Breast epithelium (tissue), 4 donors: Measurements from ENCODE around the gene THOC6. TPM values are rescaled to one million over a fixed set of nuclear protein-coding genes. Genes with fewer than 3 reads are reported as not detected.
A peak's percentile ranks its signal among the peaks of the same experiment; 100 is the strongest.

ENCODE experiments used
- DNase-seq, 2 donors: peaks; one replicate each; pipeline ENCODE4 v3.0.0-alpha.2; 2019; ENCODE audit warnings: low spot score in 2 of 2
- H3K27ac ChIP-seq, 2 donors: fragments of 200-600 bp; sonication (generic) in 1 of 2; one replicate each; pipeline ENCODE4 v1.5.1; 2016 to 2019; ENCODE audit warnings: mild to moderate bottlenecking in 1 of 2
- H3K27me3 ChIP-seq, 2 donors: fragments of 200-600 bp; sonication (generic) in 1 of 2; one replicate each; pipeline versions ENCODE4 v1.5.1 to v1.6.0; 2017 to 2019; ENCODE audit warnings: control low read depth in 1 of 2, mild to moderate bottlenecking in 1 of 2
- H3K36me3 ChIP-seq: fragments of 200-600 bp; one replicate; pipeline ENCODE4 v1.5.1; 2019
- H3K4me1 ChIP-seq, 2 donors: fragments of 200-600 bp; sonication (generic); one replicate each; pipeline ENCODE4 v1.5.1; 2016 to 2019; ENCODE audit warnings: control low read depth in 1 of 2
- H3K4me3 ChIP-seq, 3 donors: fragments of 200-600 bp; sonication (generic); 1 replicate in 2 of 3; 2 replicates in 1 of 3; pipeline ENCODE4 v1.5.1; 2016 to 2019; ENCODE audit warnings: mild to moderate bottlenecking in 3 of 3, moderate library complexity in 2 of 3
- H3K9me3 ChIP-seq, 2 donors: fragments of 200-600 bp; sonication (generic) in 1 of 2; one replicate each; pipeline ENCODE4 v1.5.1; 2016 to 2019; ENCODE audit warnings: control low read depth in 1 of 2
- CTCF ChIP-seq, 3 donors: fragments of 450-650 bp; IDR thresholded peaks; one replicate each; pipeline ENCODE4 v1.5.1; 2016 to 2017; ENCODE audit warnings: antibody characterized with exemption in 3 of 3, mild to moderate bottlenecking in 3 of 3, moderate library complexity in 3 of 3
- POLR2A ChIP-seq: fragments of 450-650 bp; IDR thresholded peaks from one replicate; pipeline ENCODE4 v1.6.1; 2016; ENCODE audit warnings: antibody characterized with exemption, mild to moderate bottlenecking, moderate library complexity
- POLR2AphosphoS5 ChIP-seq, 3 donors: sonication (generic); formaldehyde crosslinking; IDR thresholded peaks; one replicate each; pipeline ENCODE4 v1.6.1; 2017; ENCODE audit warnings: antibody characterized with exemption in 3 of 3
- intact Hi-C: fragments of 100-400 bp; cut with DNase I; formaldehyde crosslinking; loops from one replicate; pipeline ENCODE4 v1.15.1; 2023; ENCODE audit warnings: low total_unique reads
- total RNA-seq, 3 donors: library from RNA; depleted of rRNA; stranded (reverse); fragments of >200 nt; gene quantifications; one replicate each; pipeline ENCODE4 v1.1.0, GENCODE V29; 2016

The THOC6 gene
- total RNA-seq, 3 donors from 2014 or later: 15.5 to 26.1 (median 18.4) TPM

GRCh38 chr16:3058139-3059030 lies 34.5 kb downstream of the THOC6 start:
- TF ChIP-seq POLR2AphosphoS5 (IDR thresholded peaks at IDR 0.05) (no peak), CTCF (IDR thresholded peaks at IDR 0.05) (no peak), POLR2A (no peak)
- Histone ChIP-seq H3K4me3 (peak overlapping the region; percentile 70 to 89 (median 75)), H3K27me3 (no peaks in the 10 kb centered on the region), H3K4me1 (no peaks in the 10 kb centered on the region), H3K27ac (peak overlapping the region; percentile 75 to 80), H3K36me3 (no peaks in the 10 kb centered on the region), H3K9me3 (no peaks in the 10 kb centered on the region)
- intact Hi-C loops: loop anchor here (10.0 kb wide), 1 partner anchor 106 kb away; no protein-coding TSS in a partner anchor
- DNase-seq: peak; percentile 51 to 68

GRCh38 chr16:3059041-3059722 lies 35.3 kb downstream of the THOC6 start:
- Histone ChIP-seq H3K4me3 (peak overlapping the region; percentile 70 to 89 (median 75)), H3K27me3 (no peaks in the 10 kb centered on the region), H3K4me1 (no peaks in the 10 kb centered on the region), H3K27ac (peak overlapping the region; percentile 75 to 80), H3K36me3 (no peaks in the 10 kb centered on the region), H3K9me3 (no peaks in the 10 kb centered on the region)
- DNase-seq: peak; percentile 77 to 83
- peak; percentile 49 to 69 (median 58) for TF ChIP-seq POLR2AphosphoS5 (IDR thresholded peaks at IDR 0.05)
- peak; percentile 55 to 97 (median 83) for TF ChIP-seq CTCF (IDR thresholded peaks at IDR 0.05)
- no peak for TF ChIP-seq POLR2A
- intact Hi-C loops: loop anchor here (10.0 kb wide), 1 partner anchor 106 kb away; no protein-coding TSS in a partner anchor

- TF ChIP-seq POLR2AphosphoS5 (IDR thresholded peaks at IDR 0.05) (no peak), CTCF (IDR thresholded peaks at IDR 0.05) (no peak), POLR2A (no peak)
- no peaks in the 10 kb centered on the region for H3K27me3 ChIP-seq
- peak overlapping the region; percentile 75 to 80 for H3K27ac ChIP-seq
- H3K36me3 ChIP-seq: no peaks in the 10 kb centered on the region
- peak overlapping the region; percentile 70 to 89 (median 75) for H3K4me3 ChIP-seq
- DNase-seq: no peak
- intact Hi-C loops: loop anchor here (10.0 kb wide), 1 partner anchor 105 kb away; no protein-coding TSS in a partner anchor
- H3K9me3 ChIP-seq: no peaks in the 10 kb centered on the region
- no peaks in the 10 kb centered on the region for H3K4me1 ChIP-seq
Measured at GRCh38 chr16:3059723-3060242, 35.9 kb downstream of the THOC6 start.

GRCh38 chr16:3060339-3061127 lies 36.7 kb downstream of the THOC6 start:
- intact Hi-C loops: no loop called here
- Histone ChIP-seq H3K4me1 (no peaks in the 10 kb centered on the region), H3K27ac (peak overlapping the region in 1 of 2 donors; percentile 80), H3K27me3 (no peaks in the 10 kb centered on the region), H3K4me3 (no peak overlapping the region), H3K9me3 (no peaks in the 10 kb centered on the region), H3K36me3 (no peaks in the 10 kb centered on the region)
- TF ChIP-seq POLR2AphosphoS5 (IDR thresholded peaks at IDR 0.05): no peak
- TF ChIP-seq CTCF (IDR thresholded peaks at IDR 0.05): no peak
- no peak for TF ChIP-seq POLR2A
- no peak for DNase-seq
